ENCODE data around the gene TLL2. TPM values are rescaled to one million over a fixed set of nuclear protein-coding genes. Genes with fewer than 3 reads are reported as not detected.

Gene TLL2
- total and polyA plus RNA-seq, 2 of the 4 experiments (the other 2 are of a cell fraction): under 0.01 to 0.05 TPM

- Histone ChIP-seq H2AK9ac (replicated peaks; ENCODE audit: low read depth, low read length, poor library complexity) (no peak overlapping the region), H3K56ac (ENCODE audit: extremely low read depth, insufficient read depth, low read length) (no peak overlapping the region), H3K23ac (ENCODE audit: low read depth, low read length) (no peak overlapping the region), H4K20me1 (ENCODE audit: insufficient read depth, low read length) (peaks cover 40% of the 10 kb centered on the region), H3K27me3 (ENCODE audit: control insufficient read depth, insufficient read depth, low read length) (no peaks in the 10 kb centered on the region), H3K36me3 (ENCODE audit: control insufficient read depth, insufficient read depth, low read length) (peaks cover 19% of the 10 kb centered on the region), H3K4me2 (ENCODE audit: low read depth, low read length) (no peak overlapping the region), H2AK5ac (ENCODE audit: low read depth, low read length) (no peak overlapping the region), H3K9me1 (ENCODE audit: insufficient read depth, low read length) (no peaks in the 10 kb centered on the region), H4K5ac (ENCODE audit: low read depth, low read length) (no peak overlapping the region), H3K14ac (replicated peaks; ENCODE audit: low read depth, low read length) (no peak overlapping the region), H3K79me1 (ENCODE audit: low read depth in 1 of 2, low read length in 2 of 2) (peaks cover 55 to 71% of the 10 kb centered on the region in 2 experiments), H3K18ac (ENCODE audit: low read depth, low read length) (no peak overlapping the region), H2BK15ac (ENCODE audit: low read depth, low read length) (no peak overlapping the region), H3K4ac (ENCODE audit: low read depth, low read length) (no peak overlapping the region), H3K4me3 (ENCODE audit: insufficient read depth, low read depth, low read length) (no peak overlapping the region), H2AFZ (replicated peaks; ENCODE audit: low read length, poor library complexity) (no peak overlapping the region), H2BK5ac (ENCODE audit: low read depth, low read length, poor library complexity, severe bottlenecking) (no peak overlapping the region), H3K9ac (ENCODE audit: low read depth, low read length) (no peak overlapping the region), H3K9me3 (ENCODE audit: control insufficient read depth, insufficient read depth, low read length) (no peaks in the 10 kb centered on the region), H3K4me1 (ENCODE audit: control insufficient read depth, insufficient read depth, low read length) (no peaks in the 10 kb centered on the region; the same call in 1 of the 2 replicates), H2BK20ac (ENCODE audit: low read depth, low read length) (no peak overlapping the region), H3K27ac (ENCODE audit: insufficient read depth, low read length) (no peak overlapping the region), H4K91ac (ENCODE audit: insufficient read depth, low read depth, low read length) (no peak overlapping the region), H2BK120ac (ENCODE audit: low read depth, low read length) (no peak overlapping the region), H4K8ac (ENCODE audit: low read depth in 2 of 2, low read length in 2 of 2) (no peak overlapping the region)
- ChIA-PET POLR2A (ENCODE audit: unreplicated experiment) (no interaction called here), CTCF (no interaction called here)
- TF ChIP-seq MAFK (IDR thresholded peaks at IDR 0.05; ENCODE audit: low read depth, low read length): no peak
- TF ChIP-seq NFE2L2 (IDR thresholded peaks at IDR 0.05; ENCODE audit: low read depth, low read length): no peak
- TF ChIP-seq RCOR1 (IDR thresholded peaks at IDR 0.05; ENCODE audit: insufficient replicate concordance, low read length): no peak
- no peak for TF ChIP-seq CEBPB (IDR thresholded peaks at IDR 0.05; ENCODE audit: low read depth, low read length)
- no peak for TF ChIP-seq MXI1 (IDR thresholded peaks at IDR 0.05; ENCODE audit: borderline replicate concordance, low read depth, low read length)
- intact Hi-C loops (cut with micrococcal nuclease) (no loop called here), in situ Hi-C loops (cut with MboI; ENCODE audit: low sequenced_read_pairs) (no loop called here), dilution Hi-C loops (cut with HindIII; ENCODE audit: low sequenced_read_pairs, unreplicated experiment) (no loop called here)
- BruUV-seq (replicated peaks): no TSS peak
- ATAC-seq (ENCODE audit: low read depth) (no peak), DNase-seq (no peak)
- no CpG with 5 or more reads among the region's 2 CpGs for WGBS, 2 experiments (ENCODE audit: extremely low coverage in 2 of 2, insufficient read length in 1 of 2)
These were observed 46.8 kb upstream of the TLL2 start for GRCh38 chr10:96560489-96560888.
